Hematopoietic multipotent progenitor cell treated with erythropoietin and hydrocortisone succinate and interleukin-3 and kit ligand, for 4 days (in vitro differentiated cells): ENCODE data around the gene PRSS37.
"Not testable (repeated sequence)": the region's sequence is repeated elsewhere in the genome, so short reads cannot be mapped to it uniquely, and the experiment has no call there.

Experiments used
- DNase-seq: peaks from one replicate; pipeline ENCODE4 v3.0.0-alpha.2; 2015

Gene PRSS37, protein sequence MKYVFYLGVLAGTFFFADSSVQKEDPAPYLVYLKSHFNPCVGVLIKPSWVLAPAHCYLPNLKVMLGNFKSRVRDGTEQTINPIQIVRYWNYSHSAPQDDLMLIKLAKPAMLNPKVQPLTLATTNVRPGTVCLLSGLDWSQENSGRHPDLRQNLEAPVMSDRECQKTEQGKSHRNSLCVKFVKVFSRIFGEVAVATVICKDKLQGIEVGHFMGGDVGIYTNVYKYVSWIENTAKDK

GRCh38 chr7:141841385-141841784, at the start of gene PRSS37:
Gene PRSS37 (minus strand): TSS chr7:141841485. CDS start chr7:141841049, 436 bp downstream.
- DNase-seq: no peak

DNA sequence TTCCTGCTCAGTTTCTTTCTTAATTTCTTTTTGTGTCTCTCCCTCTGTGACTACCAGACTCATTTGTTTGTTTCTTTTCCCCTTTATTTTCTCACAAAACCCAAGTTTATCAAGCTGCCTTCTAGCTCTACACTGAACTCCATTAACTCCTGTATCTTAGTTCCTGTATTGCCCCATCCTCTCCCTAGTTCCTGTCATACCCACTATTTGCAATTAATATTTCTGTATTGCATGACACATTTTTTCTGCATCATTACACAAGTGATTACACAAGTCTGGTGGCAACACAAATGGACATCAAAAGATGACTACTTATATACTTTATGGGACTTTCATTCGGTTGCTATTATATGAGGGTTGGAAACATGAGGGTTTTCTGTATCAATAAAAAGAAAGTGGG, 48.0 kb upstream of the PRSS37 start:
- peak; percentile 21 for DNase-seq

DNA sequence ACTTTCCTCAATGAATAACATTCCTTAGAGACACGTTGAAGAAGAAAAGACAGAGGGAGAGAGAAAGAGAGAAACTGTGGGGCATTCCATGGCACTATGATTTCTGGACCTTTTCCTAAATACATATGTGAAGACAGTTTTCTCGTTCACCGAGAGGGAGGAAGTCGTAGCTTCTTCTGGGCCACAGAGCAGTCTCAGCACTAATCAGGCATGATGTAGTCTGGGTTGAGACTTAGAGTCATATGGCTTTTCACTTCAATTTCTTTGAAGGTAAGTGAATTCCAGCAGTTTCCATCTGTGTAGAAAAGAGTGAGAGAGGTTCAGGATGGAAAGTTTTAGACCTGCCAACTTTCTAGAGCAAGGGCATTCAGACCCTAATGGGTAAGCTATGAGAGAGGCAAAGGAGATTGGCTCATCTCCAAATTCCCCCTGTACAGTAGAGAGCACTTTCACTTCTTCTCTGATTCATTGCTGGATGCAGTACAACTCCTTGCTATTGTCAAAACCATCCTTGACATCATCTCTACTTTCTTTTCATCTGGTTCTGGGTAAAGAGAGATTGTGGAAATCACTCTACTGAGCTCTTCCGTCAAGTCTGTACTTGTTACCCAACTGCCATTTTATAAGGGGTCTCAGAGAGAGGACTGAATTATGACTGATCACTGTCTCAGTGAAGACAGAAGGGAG, 43.4 kb upstream of the PRSS37 start:
- no peak for DNase-seq

- DNase-seq: no peak
Observed at GRCh38 chr7:141880960-141881359, 39.7 kb upstream of the PRSS37 start.

DNA sequence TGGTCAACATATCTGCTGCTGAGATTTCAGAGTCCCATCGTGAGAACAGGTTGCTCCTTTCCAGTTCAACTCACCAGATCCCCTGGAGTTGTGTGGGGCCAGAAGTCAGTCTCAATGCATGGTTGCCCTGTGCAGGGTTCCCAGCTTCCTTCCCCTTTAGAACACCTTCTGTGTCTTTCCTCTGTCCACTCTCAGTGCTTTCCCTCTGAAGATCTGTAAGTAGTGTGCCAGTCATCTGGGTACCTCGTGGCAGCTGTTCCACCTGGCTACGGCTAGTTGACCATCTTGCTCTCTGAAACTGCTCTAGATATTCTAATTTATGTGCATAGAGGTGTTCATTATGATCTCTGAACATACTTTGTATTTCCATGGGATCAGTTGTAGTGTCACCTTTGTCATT, 36.1 kb upstream of the PRSS37 start:
- DNase-seq: no peak

DNA sequence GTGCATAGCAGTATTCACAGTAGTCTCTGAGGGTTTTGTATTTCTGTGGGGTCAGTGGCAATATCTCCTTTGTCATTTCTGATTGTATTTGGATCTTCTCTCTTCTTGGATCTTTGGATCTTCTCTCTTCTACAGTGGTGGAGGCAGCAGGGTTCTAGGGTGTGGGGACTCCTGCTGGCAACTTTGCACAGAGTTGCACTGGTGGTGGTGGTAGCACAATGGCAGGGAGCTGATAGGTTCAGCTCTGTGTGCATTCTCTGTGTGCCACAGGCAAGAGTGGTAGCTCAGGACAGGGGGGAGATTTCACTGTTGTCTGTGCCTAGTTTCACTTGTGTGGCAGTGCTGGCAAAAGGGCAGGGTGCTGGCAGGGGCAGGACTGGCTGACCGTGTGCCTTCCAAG, 35.1 kb upstream of the PRSS37 start:
- no peak for DNase-seq

- no peak for DNase-seq
Observed at GRCh38 chr7:141875453-141875852, 34.2 kb upstream of the PRSS37 start.

GRCh38 chr7:141874787-141875186, 33.5 kb upstream of the PRSS37 start:
- DNase-seq: peak; percentile 17

DNA sequence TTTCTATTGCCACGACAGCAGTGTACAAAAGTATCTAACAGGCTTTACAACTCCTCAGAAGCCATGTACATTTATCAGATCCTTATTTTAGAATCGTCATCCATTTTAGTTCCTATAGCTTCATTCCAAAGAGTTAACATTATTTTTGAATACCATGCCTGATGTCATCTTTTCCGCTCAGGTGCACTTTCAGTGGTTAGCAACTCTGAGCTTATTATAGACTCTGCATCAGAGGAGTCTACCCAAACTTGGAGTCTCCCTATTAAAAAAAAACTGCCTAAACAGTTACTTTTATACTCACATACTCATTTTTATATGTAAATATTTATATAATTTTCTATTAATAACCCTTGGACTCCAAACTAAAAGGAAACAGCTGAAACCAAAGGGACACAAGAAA, 31.6 kb upstream of the PRSS37 start:
- no peak for DNase-seq

- DNase-seq: no peak
Observed at GRCh38 chr7:141866974-141867373, 25.7 kb upstream of the PRSS37 start.

DNA sequence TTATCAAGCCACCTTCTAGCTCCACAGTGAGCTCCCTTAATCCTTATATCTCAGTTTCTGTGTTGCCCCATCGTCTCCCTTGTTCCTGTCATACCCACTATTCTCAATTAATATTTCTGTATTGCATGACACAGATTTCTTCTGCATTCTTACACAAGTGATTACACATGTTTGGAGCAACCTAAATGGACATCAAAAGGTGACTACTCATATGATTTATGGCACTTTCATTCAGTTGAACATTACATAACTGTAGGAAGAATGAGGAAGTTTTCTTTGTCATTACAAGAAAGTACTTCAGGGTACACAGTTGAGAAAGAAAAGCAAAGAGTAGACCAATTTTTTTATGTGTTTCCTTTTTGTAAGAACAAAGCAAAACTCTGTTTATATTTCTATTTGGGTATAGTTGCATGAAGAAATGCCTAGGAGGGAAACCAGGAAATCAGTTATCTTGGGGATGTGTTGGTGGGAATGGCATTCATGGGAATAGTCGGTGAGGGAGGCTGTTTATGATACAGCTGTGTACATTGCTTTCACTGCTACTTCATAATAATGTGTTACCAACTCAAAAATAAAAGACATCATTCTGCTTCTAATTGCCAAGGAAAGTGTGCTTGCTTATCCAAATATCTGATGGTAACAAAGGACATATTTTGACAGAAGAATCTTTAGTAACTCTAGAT, 23.6 kb upstream of the PRSS37 start:
- peak; percentile 54 for DNase-seq

- no peak for DNase-seq
Observed at GRCh38 chr7:141860207-141860606, 18.9 kb upstream of the PRSS37 start.

GRCh38 chr7:141847996-141848395, 6.7 kb upstream of the PRSS37 start:
- no peak for DNase-seq

GRCh38 chr7:141844256-141844655, 3.0 kb upstream of the PRSS37 start:
- DNase-seq: no peak

- DNase-seq: no peak
Observed at GRCh38 chr7:141842904-141843303, 1.6 kb upstream of the PRSS37 start.

DNA sequence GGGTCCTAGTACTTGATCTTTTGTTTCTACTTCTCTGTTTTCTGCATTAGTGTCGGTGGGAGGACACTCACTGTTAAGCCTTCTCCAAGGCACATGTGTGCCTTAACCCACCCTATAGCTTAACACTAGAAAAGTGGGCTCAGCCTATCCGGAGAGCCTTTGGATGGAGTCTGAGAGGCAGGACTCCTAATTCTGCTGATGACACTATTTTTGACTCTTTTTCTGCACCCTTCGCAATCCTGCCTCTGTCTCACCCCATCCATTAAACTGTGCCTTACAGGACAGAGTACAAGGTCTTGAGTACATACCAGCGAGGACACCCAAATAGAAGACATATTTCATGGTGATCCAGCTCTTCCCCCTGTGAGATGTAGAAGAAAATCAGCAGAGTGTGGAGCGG, 577 bp downstream of the PRSS37 start:
- no peak for DNase-seq

GRCh38 chr7:141839256-141839655, 2.0 kb downstream of the PRSS37 start:
- no peak for DNase-seq

GRCh38 chr7:141838581-141838980, 2.7 kb downstream of the PRSS37 start:
- DNase-seq: peak; percentile 50

GRCh38 chr7:141837683-141838082, 3.6 kb downstream of the PRSS37 start:
- DNase-seq: peak; percentile 4

- DNase-seq: not testable (repeated sequence)
Observed at GRCh38 chr7:141822432-141822831, 18.9 kb downstream of the PRSS37 start.

- no peak for DNase-seq
Observed at GRCh38 chr7:141820067-141820466, 21.2 kb downstream of the PRSS37 start.

DNA sequence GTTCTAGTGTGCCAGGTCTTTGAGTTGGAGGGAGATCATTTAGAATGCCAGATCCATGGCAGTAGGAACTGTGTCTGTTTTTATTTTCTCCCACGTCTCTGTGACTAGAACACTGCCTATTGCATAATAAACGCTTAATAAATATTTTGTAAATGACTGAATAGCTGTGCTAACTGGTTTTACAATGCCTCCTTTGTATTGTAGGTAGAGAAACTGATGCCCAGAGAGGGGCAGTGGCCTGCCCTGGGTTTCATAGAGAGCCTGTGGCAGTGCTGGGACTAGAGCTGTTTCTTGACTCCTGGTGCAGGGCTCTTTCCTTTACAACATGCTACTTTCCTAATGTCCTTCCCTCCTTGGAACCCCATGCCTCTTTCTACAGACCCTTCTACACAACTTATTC, 48.8 kb downstream of the PRSS37 start:
- no peak for DNase-seq

DNA sequence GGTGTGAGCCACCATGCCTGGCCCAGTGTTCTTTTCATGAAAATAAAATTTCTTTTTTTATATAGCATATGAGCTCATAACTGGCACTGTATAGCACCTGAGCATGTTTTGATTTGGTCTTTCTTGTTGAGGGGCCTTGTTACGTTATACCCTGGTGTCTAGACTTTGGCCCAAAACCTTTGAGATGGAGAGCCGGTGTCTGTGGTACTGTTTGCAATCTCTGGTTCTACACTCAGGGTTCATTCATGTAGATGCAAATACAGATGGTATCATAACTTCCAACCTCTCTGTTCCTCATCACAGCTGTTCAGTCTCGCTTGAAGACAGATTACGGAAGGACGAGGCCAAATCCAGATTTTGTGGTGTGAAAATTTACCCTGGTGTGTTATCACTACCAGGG, 51.4 kb downstream of the PRSS37 start, which contains the start of gene TAS2R5:
TSS of gene TAS2R5 (plus strand) at position 301 of the 400 bp plus-strand sequence. CDS start 145 bp downstream, outside the sequence.
- no peak for DNase-seq

DNA sequence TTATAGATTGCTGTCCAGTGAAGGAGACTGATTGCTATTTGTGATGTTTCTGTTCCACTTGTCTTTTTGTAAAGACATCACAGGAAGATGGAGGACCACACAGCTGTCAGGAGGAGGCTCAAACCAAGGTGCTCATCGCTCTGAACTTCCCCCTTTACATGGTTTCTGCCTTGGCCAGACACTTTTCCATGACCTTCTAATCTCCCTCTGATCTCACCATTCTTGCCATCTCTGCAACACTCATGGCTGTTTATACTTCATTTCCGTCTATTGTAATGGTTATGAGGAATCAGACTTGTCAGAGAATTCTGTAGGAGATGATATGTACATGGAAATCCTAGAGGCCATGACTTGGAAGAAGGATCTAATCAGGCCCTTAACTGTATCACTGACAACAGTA, 53.0 kb downstream of the PRSS37 start:
- DNase-seq: no peak
